NCI-H69 (cell line): ENCODE data around the gene SMAD6.

ENCODE experiments used
- DNase-seq: peaks from one replicate; lab custom pipeline; 2025; lab: John Stamatoyannopoulos, UW

SMAD6 gene

DNA sequence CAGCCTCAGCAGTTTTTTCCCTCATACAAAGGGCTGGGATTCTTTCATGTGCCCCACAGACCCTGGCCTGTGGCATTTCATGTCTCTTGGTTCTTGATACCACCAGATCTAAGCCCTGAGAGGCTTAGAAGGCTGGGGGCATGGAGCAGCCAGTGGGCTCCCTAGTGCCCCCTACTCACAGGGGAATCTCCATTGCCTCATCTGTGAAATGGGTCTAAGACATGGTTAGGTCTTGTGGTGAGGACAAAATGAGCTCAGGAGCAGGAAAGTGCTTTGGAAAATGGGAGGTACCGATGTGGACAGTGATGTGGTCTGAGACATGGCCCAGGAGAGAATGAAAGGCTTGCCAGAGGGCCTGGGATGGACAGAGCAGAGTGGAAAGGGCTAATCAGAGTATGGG, 94.3 kb downstream of the SMAD6 start:
- no peak for DNase-seq

DNA sequence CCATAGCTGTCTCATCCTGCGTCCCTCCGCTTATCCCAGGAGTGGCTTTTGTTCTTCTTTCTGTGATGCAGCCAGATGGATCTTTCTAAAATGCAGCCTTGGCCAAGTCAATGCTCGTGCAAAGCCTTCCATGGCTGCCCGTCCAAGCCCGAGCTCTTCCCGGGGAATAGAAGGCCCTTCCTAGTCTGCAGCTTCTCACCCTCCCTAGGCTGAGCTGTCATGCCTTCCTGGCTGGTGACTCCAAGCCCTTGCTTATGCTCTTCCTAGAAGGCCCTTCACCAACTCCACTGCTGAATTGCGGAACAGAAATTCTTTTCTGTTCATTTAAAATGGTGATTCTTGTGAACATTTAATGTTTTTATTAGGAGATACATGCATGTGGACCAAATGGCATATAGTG, 95.9 kb downstream of the SMAD6 start:
- DNase-seq, result no peak

DNA sequence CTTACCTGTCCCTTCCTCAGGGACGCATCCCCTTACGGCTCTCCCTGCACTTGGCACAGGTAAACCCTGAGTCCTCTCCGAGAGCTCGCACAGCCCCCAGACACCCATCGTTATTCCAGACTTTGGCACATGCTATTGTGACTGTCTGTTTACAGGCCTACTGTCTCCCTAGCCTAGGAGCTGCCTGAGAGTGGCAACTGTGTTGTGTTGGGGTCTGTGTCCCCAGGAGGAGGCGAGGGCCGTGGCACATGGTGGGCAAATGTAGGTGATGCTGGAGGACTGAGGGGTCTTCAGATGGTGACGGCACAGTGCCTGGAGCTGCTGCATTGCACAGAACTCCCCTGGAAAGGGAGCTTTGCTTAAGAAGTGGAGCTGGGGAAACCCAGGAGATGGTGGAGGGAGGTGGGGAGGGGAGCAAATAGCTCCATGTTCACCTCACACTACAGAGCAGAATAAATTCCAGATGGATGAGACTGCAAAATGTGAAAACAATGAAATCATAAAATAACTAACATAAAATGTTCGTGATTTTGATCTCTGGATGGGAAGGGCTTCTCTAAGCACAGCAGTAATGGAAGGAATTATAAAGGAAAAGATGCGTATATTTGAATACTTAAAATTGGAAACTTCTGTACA, 96.5 kb downstream of the SMAD6 start:
- DNase-seq, result no peak

DNA sequence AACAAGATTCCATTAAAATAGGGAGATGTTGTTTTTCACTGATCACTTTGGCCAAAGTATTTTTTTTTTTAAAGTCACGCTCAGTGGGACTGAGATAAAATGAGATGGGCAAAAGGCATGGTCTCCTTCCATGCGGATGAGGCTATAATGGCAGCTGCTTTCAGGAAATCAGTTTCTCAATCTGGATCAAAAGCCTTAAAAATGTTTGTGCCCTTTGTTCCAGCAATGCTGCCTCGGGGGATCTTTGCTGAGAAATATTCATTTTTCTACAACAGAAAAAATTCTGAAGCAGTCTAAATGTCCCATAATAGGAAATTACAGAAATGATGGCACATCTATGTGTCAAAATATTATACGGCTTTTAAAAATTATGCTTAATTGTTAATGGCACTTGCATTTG, 97.2 kb downstream of the SMAD6 start:
- DNase-seq, result no peak

DNA sequence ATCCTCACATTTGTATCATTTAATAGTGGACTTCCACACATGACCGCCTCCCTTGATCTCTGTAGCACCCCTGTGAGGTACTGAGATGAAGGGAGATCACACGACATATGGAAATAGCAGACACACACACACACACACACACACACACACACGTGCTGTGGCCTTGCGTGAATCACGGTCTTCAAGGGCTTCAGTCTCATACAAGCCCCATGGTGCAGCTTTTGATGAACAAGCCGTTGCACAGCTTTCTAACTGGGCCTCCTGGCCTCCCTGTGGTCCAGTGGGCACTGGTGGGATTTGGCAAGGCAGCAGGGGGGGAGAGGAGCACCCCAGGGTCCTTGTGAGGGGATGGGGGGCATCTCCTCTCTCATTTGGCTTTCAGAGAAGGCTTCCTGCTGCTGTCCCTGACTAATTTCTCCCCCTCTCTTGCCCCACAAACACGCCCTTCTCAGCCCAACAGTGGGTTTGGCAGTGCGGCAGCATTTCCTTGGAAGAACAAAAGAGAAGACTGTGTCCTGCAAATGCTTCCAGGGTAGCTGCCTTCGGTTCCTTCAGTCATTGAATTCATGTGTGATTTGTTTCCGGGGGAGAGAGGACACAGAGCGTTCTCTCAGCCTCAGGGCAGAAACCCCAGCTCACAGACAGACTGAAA, 98.7 kb downstream of the SMAD6 start:
- DNase-seq, result no peak

DNA sequence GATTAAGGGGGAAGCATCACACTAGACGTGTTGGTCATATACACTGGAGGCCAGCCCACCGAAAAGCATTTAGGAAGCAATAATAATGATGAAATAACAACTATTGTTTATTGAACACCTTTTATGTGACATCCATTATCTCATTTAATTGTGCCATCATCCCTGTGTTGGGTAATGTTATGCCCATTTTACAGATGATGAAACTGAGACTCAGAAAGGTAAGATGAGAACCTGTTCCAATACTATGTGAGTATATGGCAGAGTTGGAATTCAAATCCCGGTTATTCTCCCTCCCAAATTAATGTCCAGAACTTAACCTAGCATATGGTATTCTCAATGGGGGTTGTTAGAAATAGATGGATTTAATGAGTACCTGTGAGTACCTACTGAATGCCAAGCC, 99.2 kb downstream of the SMAD6 start:
- peak; percentile 49 for DNase-seq

DNA sequence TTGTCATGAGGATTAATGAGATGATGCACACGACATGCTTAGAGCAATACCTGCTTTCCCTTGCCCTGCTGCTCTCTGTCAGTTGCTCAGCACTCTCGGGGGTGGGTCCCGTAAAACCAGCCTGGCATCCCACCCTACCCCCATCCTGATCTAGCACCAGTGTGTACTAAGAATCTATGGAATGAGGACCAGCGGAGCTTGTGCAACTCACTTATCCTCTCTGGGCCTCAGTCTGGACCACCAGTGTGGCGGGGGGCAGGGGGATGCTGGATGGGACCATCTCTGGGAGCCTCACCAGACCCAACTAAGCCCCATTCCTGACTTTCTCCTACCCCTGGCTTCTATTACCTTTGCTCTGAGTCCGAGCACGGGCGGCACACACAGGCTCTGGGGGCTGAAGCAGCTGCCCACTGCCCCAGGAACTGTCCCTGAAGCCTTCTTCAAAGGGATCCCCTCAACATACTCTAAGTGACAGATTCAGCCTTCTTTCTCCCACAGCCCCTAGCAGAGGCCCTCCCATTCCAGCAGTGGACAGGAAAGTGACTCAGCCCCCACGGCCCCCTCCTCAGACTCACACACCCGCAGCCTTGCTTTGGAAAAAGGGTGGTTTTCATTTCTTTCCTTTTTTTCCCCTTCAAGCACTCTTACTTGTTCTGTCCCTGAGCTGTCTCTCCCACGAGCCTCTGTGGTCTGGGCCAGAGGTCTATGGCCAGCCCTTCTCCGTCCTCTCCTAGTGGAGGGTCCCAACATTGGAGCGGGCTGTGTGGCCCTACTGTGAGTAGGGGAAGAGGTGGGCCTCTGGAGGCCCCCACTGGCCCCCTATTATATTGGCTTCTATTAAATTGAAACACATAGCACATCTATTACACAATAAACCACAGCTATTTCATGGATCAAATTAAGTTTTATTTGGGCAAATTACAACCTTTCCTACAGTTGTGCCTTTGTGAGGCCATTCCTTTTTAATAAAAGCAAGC, 100.3 kb downstream of the SMAD6 start:
- DNase-seq, result no peak

DNA sequence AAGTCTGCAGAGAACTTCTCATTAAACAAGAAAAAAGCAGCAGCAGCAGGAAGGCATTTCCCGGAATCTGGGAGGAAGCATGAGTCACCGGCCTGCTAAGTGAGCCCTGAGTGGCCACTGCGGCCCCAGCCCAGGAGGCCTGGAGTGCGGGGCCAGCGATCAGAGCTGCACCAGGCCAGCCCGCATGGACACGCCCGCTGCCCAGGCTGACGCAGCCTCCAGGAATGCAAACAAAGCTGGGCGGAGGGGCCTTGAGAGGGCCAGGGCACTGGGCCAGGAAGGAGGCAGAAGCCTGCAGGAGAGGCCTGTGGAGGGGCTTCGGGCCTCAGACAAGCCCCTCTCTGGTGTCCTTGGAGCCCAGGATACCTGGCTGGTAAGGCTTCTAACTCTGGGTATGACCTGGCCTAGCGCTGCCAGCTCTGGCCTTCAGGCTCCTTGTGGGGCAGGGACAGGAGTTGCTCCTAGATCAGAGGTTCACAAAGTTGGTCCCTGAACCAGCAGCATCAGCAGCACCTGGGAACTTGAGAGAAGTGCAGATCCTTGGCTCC, 101.2 kb downstream of the SMAD6 start:
- peak; percentile 74 for DNase-seq

- DNase-seq, result no peak
Measured at GRCh38 chr15:66803749-66804148, 101.7 kb downstream of the SMAD6 start.

DNA sequence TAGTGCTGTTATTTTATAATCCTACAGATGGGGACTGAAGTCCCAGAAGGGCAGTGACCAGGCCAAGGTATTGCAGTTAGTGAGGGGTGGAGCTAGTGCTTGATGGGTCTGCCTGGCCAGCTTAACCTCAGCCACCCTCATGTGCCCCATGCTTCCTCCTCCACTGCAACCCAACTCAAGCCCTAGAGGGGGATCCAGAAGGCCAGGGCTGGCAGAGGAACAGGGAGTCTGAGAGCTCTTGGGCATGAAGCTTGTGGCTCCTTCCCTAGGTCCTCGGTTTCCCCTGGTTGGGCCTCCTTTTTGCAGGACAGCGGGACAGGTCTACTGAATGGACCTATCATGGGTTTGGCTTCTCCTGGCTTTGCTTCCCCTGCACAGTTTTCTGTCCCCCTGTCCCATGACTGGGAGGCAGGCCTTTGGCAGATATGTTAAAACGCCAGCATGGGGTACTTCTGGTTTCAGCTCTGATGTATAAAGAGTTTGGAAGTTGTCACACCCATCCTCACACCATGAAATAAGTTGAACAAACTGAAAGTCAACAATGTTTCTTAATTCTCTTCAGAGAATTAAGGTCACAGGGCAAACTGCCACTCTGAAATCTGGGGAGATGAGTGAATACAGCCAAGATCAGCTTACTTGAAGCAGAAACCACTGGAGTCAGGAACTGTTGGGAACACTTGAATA, 103.3 kb downstream of the SMAD6 start:
- DNase-seq, result no peak

GRCh38 chr15:66808181-66808824, 106.3 kb downstream of the SMAD6 start:
- DNase-seq, result no peak

DNA sequence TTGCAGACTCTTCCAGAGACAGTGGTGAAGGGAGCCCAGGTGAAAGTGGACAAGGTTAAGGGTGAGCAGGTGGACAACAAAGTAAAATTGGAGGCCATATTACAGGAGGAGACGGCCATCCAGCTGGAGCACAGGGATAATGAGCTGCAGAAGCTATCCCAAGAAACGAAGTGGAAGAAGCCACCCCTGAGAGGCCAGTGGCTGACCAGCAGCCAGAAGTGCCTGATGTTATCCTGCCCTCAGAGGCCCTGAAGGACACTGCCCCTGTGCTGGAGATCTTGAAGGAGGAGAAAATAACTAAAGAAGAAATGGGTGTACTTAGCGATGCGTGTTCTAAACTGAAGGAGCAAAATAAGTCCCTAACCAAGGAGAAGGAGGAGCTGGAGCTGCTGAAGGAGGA, 107.6 kb downstream of the SMAD6 start:
- DNase-seq, result no peak

- DNase-seq, result no peak
Measured at GRCh38 chr15:66815318-66815717, 113.3 kb downstream of the SMAD6 start.

- no peak for DNase-seq
Measured at GRCh38 chr15:66816201-66816600, 114.2 kb downstream of the SMAD6 start.

DNA sequence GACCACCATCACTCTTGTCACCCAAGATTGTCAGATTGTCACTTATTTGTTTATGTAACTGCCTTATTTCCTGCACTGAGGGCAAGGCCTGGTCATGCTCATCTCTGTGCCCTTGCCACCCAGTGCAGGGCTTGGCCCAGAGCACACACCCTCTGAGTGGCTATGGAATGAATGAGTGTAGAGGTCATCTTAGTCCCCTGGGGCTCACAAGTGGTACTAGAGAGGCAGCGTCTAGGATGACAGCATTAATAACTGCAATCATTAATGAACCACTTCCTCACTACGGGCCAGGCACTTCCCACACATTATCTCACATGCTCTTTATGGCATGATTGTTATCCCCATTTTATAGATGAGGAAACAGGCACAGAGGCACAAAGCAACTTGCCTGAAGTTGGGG, 117.0 kb downstream of the SMAD6 start:
- peak; percentile 14 for DNase-seq

GRCh38 chr15:66820481-66821176, 118.6 kb downstream of the SMAD6 start:
- DNase-seq, result no peak

DNA sequence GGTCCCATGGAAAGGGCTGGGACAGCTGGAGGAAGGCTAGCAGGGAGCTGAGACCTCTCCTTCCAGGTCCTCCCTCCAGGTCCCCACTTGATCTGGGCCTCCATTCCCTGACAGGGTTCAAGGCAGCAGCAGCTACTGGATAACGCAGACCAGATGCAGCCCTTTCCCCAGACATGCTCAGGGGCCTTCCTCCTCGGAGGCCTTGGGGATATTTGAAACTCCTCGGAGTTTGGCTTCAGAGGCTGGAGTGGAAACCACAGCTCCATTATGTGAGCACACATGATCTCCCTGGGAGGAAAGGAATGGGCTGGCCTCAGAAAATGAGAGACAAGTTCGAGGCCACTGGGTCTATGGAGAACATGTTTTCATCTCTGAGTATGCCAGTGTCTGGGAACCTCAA, 119.3 kb downstream of the SMAD6 start:
- DNase-seq, result no peak

DNA sequence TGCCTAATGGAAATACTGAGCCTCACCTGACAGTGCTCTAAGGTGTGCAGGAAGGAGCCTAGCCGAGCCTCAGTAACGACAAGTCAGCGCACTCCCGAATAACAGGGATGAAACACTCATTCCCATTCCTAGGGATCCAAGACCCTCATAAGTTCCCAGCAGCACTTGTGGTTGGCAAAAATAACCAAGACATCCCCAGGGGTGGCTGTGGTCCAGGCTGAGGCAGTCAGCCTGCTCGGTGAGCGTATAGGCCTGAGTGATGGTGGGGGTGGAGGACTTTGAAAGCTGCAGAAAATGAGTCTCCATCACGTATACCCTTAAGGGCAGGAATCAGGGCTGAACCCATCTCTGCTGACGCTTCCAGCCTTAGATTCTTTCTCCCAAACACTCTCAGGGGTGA, 120.1 kb downstream of the SMAD6 start:
- DNase-seq, result no peak

DNA sequence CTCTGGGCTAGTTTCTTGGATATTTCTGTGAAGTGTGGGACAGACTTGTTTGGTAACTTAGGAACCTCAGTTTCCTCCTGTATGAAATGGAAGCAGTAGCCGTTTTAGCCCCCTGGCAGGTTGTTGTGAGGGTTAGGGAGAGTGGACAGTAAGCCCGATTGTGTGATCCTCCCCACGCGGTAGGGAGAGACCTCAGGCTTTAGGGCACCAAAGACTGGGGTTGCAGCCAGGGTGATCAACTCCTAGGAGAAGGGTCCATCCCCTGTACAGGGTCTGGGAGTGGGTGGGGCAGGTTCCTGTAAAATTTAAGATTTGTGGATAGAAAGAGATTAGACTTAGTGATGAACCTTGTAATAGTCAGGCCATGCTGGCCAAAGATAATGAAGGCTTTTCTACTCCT, 120.5 kb downstream of the SMAD6 start:
- DNase-seq, result no peak

GRCh38 chr15:66823601-66824000, 121.6 kb downstream of the SMAD6 start:
- no peak for DNase-seq

DNA sequence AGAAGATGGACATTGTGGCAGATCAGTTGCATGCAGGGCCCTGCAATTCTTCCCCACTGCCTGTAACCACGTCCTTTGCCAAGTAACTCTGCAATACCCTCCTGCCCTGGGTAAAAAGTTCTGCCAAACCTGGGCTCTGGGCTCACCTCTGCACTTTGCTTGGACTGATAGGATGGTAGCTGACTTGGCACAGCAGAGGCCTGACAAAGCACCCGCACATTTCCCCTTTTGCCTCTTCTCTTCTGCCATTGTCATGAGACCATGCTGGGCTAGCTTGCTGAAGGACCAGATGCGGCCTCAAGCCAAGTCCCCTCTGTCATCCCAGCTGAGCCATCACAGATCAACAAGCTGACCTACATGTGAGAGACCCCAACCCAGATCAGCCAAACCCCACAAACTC, 122.4 kb downstream of the SMAD6 start:
- no peak for DNase-seq
